ENCODE data around the gene FRS2.
A peak's percentile ranks its signal among the peaks of the same experiment; 100 is the strongest.

FRS2 gene

DNA sequence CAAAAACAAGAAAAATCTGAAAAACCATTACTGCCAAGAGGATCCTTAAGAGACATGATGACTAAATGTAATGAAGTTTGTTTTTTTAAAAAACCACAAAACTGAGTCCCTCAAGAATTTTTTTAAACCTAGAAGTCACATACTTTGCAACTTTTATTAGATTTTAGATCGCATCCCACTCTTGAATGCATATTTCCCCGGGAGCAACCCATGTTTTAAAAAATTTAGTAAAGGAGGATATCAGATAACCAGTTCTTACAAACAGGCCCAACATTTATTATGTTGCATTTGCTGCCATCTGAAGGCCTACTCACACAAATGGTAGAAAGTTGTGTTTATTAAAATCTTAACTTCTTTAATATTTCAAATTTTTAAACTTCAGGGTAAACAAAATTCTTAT is 70.8 kb downstream of the FRS2 start:
- no peaks in the 10 kb centered on the region for H3K27me3 Mint-ChIP-seq
- peaks cover 4 to 10% of the 10 kb centered on the region in 2 donors for H3K9me3 Mint-ChIP-seq
- ATAC-seq (replicated peaks) (no peak), DNase-seq (no peak)
- H3K4me3 Mint-ChIP-seq: no peak overlapping the region
- H3K36me3 Mint-ChIP-seq (ENCODE audit: insufficient read depth): peaks cover 12% of the 10 kb centered on the region
- peaks cover 0 to 3% of the 10 kb centered on the region in 2 donors for H3K4me1 Mint-ChIP-seq (ENCODE audit: low read depth in 2 of 2)
- no peak overlapping the region for H3K27ac Mint-ChIP-seq

DNA sequence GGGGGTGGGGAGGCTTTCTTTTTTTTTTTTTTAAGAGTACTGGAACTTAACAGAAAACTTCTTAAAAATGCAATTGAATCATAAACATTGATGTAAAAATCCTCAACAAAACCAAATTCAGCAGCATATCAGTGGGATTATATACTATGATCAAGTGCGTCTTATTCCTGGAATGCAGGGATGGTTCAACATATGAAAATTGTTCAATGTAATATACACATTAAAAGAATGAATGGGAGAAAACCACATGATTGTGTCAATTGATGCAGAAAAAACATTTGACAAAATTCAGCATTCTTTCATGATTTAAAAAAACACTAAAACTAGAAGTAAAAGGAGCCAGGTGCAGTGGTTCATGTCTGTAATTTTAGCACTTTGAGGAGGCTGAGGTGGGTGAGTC is 73.9 kb downstream of the FRS2 start:
- Mint-ChIP-seq H3K9me3 (peaks cover 4 to 10% of the 10 kb centered on the region in 2 donors), H3K4me1 (ENCODE audit: low read depth in 2 of 2) (peaks cover 0 to 8% of the 10 kb centered on the region in 2 donors), H3K27ac (no peak overlapping the region), H3K27me3 (no peaks in the 10 kb centered on the region), H3K4me3 (no peak overlapping the region), H3K36me3 (ENCODE audit: insufficient read depth) (peaks cover 5% of the 10 kb centered on the region)
- ATAC-seq (replicated peaks) (no peak), DNase-seq (no peak)

DNA sequence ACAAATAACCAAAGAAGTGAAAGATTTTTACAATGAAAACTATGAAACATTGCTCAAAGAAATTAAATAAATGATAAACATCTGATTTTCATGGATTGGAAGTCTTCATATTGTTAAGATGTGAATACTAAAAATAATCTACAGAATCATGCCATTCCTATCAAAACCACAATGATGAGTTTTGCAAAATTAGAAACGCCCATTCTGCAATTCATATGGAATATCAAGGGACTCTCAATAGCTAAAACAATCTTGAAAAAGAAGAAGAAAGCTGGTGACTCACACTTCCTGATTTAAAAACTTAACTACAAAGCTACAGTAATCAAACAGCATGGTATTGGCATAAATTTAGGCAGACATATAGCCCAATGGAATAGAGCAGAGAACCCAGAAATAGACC is 74.9 kb downstream of the FRS2 start:
- no peak for ATAC-seq (replicated peaks)
- no peak for DNase-seq
- Mint-ChIP-seq H3K36me3 (ENCODE audit: insufficient read depth) (peaks cover 7% of the 10 kb centered on the region), H3K27ac (no peak overlapping the region), H3K4me1 (ENCODE audit: low read depth in 2 of 2) (peaks cover 1 to 13% of the 10 kb centered on the region in 2 donors), H3K27me3 (no peaks in the 10 kb centered on the region), H3K9me3 (peaks cover 4 to 10% of the 10 kb centered on the region in 2 donors), H3K4me3 (no peak overlapping the region)

DNA sequence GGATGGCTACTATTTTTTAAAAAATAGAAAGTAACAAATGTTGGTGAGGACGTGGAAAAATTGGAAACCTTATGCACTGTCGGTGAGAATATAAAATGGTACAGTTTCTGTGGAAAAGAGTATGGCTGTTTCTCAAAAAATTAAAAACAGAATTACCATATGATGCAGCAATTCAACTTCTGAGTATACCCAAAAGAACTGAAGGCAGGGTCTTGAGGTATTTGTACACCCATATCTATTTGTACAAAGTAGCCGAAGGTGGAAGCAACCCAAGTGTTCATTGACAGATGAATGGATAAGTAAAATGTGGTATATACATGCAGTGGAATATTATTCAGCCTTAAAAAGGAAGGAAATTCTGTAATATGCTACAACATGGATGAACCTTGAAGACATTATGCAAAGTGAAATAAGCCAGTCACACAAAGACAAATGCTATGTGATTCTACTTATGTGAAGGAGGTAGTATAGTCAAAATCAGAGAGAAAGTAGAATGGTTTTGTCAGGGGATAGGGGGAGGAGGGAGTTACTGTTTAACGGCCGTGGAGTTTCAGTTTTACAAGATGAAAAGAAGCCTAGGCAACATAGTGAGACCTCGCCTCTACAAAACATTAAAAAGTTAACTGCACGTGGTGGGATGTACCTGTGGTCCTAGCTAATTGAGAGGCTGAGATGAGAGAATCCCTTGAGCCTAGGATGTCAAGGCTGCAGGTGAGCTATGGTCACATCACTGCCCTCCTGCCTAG is 76.7 kb downstream of the FRS2 start:
- no peak overlapping the region for H3K27ac Mint-ChIP-seq
- no peak for ATAC-seq (replicated peaks)

DNA sequence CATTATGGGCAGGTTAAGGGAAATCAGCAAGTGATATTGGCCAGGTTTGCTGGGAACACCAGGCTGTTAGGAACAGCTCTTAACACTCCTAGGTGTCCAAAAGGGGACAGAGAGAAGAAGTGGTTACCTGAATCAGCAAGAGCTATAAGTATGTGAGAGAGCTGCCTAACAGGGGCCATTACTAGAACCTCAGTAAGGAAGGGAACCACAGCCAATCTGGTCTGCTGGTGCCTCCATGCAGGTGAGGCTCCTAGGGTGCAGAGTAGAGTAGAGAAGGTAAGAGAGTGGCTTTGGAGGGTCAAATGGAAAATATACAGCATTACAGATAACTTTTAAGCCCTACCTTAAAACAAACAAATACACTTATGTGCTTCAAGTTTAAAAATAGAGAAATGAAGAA is 78.5 kb downstream of the FRS2 start:
- Mint-ChIP-seq H3K9me3 (peaks cover 0 to 3% of the 10 kb centered on the region in 2 donors), H3K4me3 (no peak overlapping the region), H3K27ac (no peak overlapping the region), H3K27me3 (no peaks in the 10 kb centered on the region), H3K4me1 (ENCODE audit: low read depth in 2 of 2) (peaks cover 3 to 16% of the 10 kb centered on the region in 2 donors), H3K36me3 (ENCODE audit: insufficient read depth) (peaks cover 9% of the 10 kb centered on the region)
- ATAC-seq (replicated peaks) (no peak), DNase-seq (no peak)

More for the DNA sequence above, 76.7 kb downstream of the FRS2 start:
- peaks cover 4 to 10% of the 10 kb centered on the region in 2 donors for H3K9me3 Mint-ChIP-seq
- peaks cover 2% of the 10 kb centered on the region for H3K36me3 Mint-ChIP-seq (ENCODE audit: insufficient read depth)
- no peaks in the 10 kb centered on the region for H3K27me3 Mint-ChIP-seq
- no peak overlapping the region for H3K4me3 Mint-ChIP-seq
- H3K4me1 Mint-ChIP-seq (ENCODE audit: low read depth in 2 of 2): peaks cover 1 to 13% of the 10 kb centered on the region in 2 donors
- no peak for DNase-seq

DNA sequence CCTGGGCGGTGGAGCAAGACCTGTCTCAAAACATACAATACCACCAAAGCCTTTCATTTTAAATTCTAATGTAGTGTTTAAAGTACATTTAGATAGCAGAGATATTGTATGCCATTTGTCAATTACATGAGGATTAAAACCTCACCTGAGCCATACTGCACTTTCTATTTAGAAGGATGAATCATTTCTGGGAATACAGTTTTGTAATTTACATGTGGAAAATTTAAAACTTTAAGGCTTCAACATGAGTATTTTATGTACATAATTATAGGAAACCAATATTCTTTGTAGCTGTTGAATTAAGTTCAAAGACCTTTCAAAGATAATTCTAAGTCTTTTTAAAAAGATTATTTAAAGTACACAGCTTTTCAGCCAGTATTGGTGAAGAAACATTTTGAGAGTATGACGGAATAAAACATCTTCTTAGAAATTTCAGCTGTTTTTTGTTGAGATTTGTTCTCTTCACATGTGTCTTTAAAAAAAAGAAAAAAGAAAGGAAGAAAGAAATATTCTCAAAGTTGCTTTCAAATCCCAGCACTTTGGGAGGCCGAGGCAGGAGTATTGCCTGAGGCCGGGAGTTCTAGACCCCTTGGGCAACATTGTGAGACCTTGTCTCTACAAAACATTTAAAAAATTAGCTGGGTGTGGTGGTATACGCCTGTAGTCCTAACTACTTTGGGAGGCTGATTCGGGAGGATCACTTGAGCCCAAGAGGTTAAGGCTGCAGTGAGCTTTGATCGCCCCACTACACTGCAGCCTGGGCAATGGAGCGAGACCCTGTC is 80.6 kb downstream of the FRS2 start:
- ATAC-seq (replicated peaks): no peak
- Mint-ChIP-seq H3K27ac (no peak overlapping the region), H3K9me3 (no peaks in the 10 kb centered on the region), H3K4me1 (ENCODE audit: low read depth in 2 of 2) (peaks cover 3 to 16% of the 10 kb centered on the region in 2 donors), H3K4me3 (no peak overlapping the region), H3K36me3 (ENCODE audit: insufficient read depth) (peaks cover 9% of the 10 kb centered on the region), H3K27me3 (no peaks in the 10 kb centered on the region)
- no peak for DNase-seq

DNA sequence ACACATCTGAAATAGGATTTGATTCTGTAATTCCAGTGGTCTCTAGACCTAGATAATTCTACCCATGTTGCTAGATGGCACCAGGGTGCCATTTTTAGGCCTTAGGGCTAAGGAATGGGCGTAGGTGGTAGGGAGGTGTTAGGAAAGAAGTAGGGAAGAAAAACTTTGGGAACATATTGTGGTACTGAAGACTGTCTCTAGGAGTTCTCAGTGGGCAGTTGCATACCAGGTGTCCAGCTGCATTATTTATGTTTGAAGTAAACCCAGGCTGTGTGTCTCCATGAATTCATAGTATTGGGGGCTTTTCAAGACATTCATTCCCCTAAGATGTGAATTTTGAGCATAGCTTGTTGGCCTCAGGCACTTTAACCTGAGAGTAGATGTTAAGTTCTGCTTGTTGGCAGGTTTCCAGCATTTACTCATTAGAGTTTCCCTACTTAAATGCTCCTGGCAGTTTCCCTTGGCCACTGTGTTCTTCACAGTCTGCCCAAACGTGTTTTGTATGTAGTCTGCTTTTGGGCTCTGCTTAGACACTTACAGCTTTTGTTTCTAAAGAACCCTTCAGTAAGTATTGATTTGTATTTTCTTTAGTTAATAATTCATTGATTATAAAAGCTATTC is 83.5 kb downstream of the FRS2 start:
- Mint-ChIP-seq H3K27ac (peak overlapping the region; percentile 38 to 49), H3K4me3 (no peak overlapping the region), H3K4me1 (ENCODE audit: low read depth in 2 of 2) (peaks cover 3 to 12% of the 10 kb centered on the region in 2 donors), H3K9me3 (no peaks in the 10 kb centered on the region), H3K27me3 (no peaks in the 10 kb centered on the region), H3K36me3 (ENCODE audit: insufficient read depth) (peaks cover 9% of the 10 kb centered on the region)
- ATAC-seq (replicated peaks): no peak
- no peak for DNase-seq

DNA sequence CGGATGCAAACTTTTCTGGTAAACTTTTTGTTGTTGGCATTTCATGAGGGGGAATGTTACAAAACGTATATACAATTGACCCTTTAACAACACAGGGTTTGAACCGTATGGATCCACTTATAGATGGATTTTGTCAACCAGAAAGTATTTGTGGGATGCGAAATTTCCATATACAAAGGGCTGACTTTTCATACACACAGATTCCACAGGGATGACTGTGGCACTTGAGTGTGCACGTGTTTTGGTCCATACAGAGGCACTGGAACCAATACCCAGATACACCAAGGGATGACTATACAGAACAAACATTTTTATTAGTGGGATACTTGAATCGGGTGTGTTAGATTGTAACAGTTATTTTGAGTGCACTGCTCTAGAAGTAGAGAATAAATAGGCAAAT is 85.3 kb downstream of the FRS2 start:
- no peaks in the 10 kb centered on the region for H3K27me3 Mint-ChIP-seq
- H3K9me3 Mint-ChIP-seq: no peaks in the 10 kb centered on the region
- no peak overlapping the region for H3K27ac Mint-ChIP-seq
- no peak overlapping the region for H3K4me3 Mint-ChIP-seq
- DNase-seq: no peak
- H3K36me3 Mint-ChIP-seq (ENCODE audit: insufficient read depth): peaks cover 6% of the 10 kb centered on the region
- ATAC-seq (replicated peaks): no peak
- H3K4me1 Mint-ChIP-seq (ENCODE audit: low read depth in 2 of 2): peaks cover 2 to 7% of the 10 kb centered on the region in 2 donors

DNA sequence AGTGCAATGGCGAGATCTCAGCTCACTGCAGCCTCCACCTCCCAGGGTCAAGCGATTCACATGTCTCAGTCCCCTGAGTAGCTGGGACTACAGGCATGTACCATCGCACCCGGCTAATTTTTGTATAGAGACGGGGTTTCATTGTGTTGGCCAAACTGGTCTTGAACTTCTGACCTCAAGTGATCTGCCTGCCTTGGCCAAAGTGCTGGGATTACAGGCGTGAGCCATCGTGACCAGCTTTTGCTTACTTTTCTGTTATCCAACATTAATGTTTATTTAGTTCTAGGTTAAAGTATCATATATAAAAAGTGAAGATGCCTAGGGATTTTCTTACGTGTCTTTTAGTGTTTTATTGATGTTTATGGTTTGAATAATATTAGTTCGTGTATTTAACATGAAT is 86.2 kb downstream of the FRS2 start:
- Mint-ChIP-seq H3K4me1 (ENCODE audit: low read depth in 2 of 2) (peaks cover 2 to 7% of the 10 kb centered on the region in 2 donors), H3K9me3 (no peaks in the 10 kb centered on the region), H3K27ac (no peak overlapping the region), H3K27me3 (no peaks in the 10 kb centered on the region), H3K36me3 (ENCODE audit: insufficient read depth) (peaks cover 6% of the 10 kb centered on the region), H3K4me3 (no peak overlapping the region)
- DNase-seq (no peak), ATAC-seq (replicated peaks) (no peak)

DNA sequence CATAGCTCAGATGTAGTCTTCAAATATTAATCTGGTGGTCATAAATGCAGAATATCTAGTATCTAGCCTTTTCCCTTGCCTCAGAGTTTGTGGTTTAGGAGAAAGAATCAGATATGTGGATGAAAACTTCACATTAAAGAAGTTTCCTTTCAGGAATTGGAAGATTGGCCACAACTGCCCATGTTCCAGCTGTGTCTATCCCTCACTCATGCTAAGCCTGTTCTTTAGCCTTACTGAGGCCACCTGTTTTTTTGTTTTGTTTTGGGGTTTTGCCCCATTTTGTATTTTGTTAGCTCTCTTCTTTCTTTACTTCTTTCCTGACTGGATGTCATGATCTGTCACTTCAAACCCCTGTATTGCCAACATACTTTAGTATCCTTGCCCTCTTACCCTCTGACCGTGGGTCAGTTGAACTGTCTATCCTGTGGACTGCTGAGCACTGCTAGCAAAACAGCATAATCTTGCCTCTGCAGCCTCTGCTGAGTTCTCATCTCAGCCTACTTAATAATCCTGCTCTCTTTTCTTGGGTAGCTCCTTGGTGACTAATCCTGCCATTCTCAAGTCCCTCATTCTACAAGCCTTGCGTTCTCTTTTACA is 93.1 kb downstream of the FRS2 start:
- Mint-ChIP-seq H3K27ac (no peak overlapping the region), H3K4me3 (no peak overlapping the region), H3K36me3 (ENCODE audit: insufficient read depth) (no peaks in the 10 kb centered on the region), H3K27me3 (no peaks in the 10 kb centered on the region), H3K9me3 (no peaks in the 10 kb centered on the region), H3K4me1 (ENCODE audit: low read depth in 2 of 2) (peaks cover 0 to 8% of the 10 kb centered on the region in 2 donors)
- no peak for DNase-seq
- ATAC-seq (replicated peaks): no peak

DNA sequence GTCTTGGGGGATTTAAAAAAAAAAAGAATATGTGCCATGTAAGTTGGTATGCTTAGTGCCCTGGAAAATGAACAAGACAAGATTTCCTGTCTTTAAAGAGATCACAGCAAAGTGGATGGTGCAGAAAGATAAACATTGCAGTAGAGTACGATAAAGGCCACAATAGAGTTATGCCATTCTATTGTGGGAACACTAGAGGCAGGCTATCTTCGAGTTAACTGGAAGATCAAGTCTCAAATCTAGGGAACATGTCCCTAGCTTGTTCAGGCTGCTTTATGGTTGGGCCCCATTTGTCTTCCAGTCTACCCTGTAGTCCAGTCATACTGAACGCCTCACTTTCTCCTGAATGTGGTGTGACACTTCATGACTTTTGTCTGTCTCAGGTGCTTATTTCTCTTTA is 96.4 kb downstream of the FRS2 start:
- no peak for DNase-seq
- Mint-ChIP-seq H3K27me3 (no peaks in the 10 kb centered on the region), H3K4me3 (no peak overlapping the region), H3K36me3 (ENCODE audit: insufficient read depth) (peaks cover 14% of the 10 kb centered on the region), H3K4me1 (ENCODE audit: low read depth in 2 of 2) (peaks cover 0 to 1% of the 10 kb centered on the region in 2 donors), H3K27ac (peak overlapping the region in 1 of 2 donors; percentile 4), H3K9me3 (no peaks in the 10 kb centered on the region)
- ATAC-seq (replicated peaks): no peak

DNA sequence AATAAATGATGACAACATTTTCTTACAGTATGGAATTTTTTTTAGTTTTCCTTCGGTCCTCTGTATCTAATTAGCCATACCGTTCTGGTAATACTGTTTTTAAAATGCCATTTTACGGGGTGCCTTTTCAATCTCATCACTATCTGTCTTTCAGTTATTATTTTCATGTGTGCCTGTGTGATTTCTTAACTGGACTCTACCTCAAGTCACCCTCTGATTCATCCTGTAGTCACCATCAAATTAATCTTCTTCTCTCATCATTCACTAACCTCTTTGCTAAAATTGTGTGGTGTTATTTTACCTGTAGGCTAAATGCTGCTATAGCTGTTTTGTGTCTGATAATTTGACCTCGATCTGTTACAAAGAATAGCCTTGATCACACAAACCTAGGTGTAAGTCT is 99.0 kb downstream of the FRS2 start:
- no peaks in the 10 kb centered on the region for H3K9me3 Mint-ChIP-seq
- H3K27me3 Mint-ChIP-seq: no peaks in the 10 kb centered on the region
- peaks cover 36% of the 10 kb centered on the region for H3K36me3 Mint-ChIP-seq (ENCODE audit: insufficient read depth)
- H3K27ac Mint-ChIP-seq: peak overlapping the region; percentile 24 to 86
- no peak overlapping the region for H3K4me3 Mint-ChIP-seq
- no peaks in the 10 kb centered on the region for H3K4me1 Mint-ChIP-seq (ENCODE audit: low read depth in 2 of 2)
- no peak for ATAC-seq (replicated peaks)
- DNase-seq: no peak

DNA sequence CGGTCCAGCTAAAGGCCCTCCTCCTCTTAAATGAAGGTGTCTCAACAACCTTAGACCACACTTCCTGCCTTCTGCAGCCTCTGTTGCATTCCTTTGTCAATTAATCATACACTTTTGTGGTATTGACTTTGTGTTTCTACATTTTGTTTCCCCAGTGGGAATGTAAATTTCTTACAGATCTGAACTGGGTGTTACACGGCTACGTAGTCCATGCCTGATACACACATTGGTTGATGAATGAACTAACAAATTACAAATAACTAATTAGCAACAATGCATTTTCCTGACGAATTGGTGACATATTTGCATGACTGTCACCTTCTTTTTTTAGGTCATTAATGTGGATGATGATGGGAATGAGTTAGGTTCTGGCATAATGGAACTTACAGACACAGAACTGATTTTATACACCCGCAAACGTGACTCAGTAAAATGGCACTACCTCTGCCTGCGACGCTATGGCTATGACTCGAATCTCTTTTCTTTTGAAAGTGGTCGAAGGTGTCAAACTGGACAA is 99.9 kb downstream of the FRS2 start:
- ATAC-seq (replicated peaks) (no peak), DNase-seq (no peak)
- Mint-ChIP-seq H3K9me3 (no peaks in the 10 kb centered on the region), H3K27me3 (no peaks in the 10 kb centered on the region), H3K27ac (peak overlapping the region in 1 of 2 donors; percentile 86), H3K4me3 (no peak overlapping the region), H3K36me3 (ENCODE audit: insufficient read depth) (peaks cover 42% of the 10 kb centered on the region), H3K4me1 (ENCODE audit: low read depth in 2 of 2) (no peaks in the 10 kb centered on the region)
